Lower lobe of right lung (tissue), 2 donors: ENCODE measurements around the gene CD99. TPM values are rescaled to one million over a fixed set of nuclear protein-coding genes. Genes with fewer than 3 reads are reported as not detected.

Source experiments
- ATAC-seq, 2 donors: fragments of 200-7000 bp; cut with Tn5 transposase; one replicate each; pipeline ENCODE4 v1.9.1; 2020 to 2022; ENCODE audit warnings: mild to moderate bottlenecking in 2 of 2, moderate library complexity in 2 of 2
- DNase-seq: peaks from one replicate; pipeline ENCODE4 v3.0.0-alpha.2; 2020
- H3K27ac ChIP-seq: fragments of 200-600 bp; one replicate; pipeline ENCODE4 v1.8.0; 2022
- H3K27me3 ChIP-seq: fragments of 200-600 bp; one replicate; pipeline ENCODE4 v1.8.0; 2022; ENCODE audit warnings: low read depth
- H3K36me3 ChIP-seq: fragments of 200-600 bp; one replicate; pipeline ENCODE4 v1.8.0; 2022; ENCODE audit warnings: mild to moderate bottlenecking
- H3K4me1 ChIP-seq: fragments of 200-600 bp; one replicate; pipeline ENCODE4 v1.8.0; 2022
- H3K4me3 ChIP-seq: fragments of 200-600 bp; one replicate; pipeline ENCODE4 v1.8.0; 2022; ENCODE audit warnings: mild to moderate bottlenecking
- H3K9me3 ChIP-seq: fragments of 200-600 bp; one replicate; pipeline ENCODE4 v1.8.0; 2022
- CTCF ChIP-seq: fragments of 200-600 bp; IDR thresholded peaks from one replicate; pipeline ENCODE4 v1.8.0; 2022; ENCODE audit warnings: antibody characterized with exemption, mild to moderate bottlenecking
- intact Hi-C: fragments of 100-400 bp; cut with DNase I; formaldehyde crosslinking; loops from one replicate; pipeline ENCODE4 v1.11.0; 2022
- total RNA-seq: library from RNA; stranded (reverse); fragmentation: NEBNext Ultra II Directional; extraction: Animal tissue kit (Norgen Biotek cat#: 25700); gene quantifications from one replicate; pipeline ENCODE4 v1.2.1, GENCODE V29; 2021
- donor health status: DM: no; HTN: yes; CAD: no; lungs with severe emphysema.

The CD99 gene
- total RNA-seq, 1 donor from 2014 or later, result 249 TPM

- ATAC-seq (no peak), DNase-seq (no peak)
- peak overlapping the region; percentile 27 for H3K4me3 ChIP-seq
- H3K27me3 ChIP-seq, result no peaks in the 10 kb centered on the region
- H3K27ac ChIP-seq, result peak overlapping the region; percentile 76
- no peak for TF ChIP-seq CTCF
- no peaks in the 10 kb centered on the region for H3K9me3 ChIP-seq
- intact Hi-C loops, result no loop called here
- H3K4me1 ChIP-seq, result peaks cover 64% of the 10 kb centered on the region
- H3K36me3 ChIP-seq, result peaks cover 29% of the 10 kb centered on the region
These were observed 18.5 kb downstream of the CD99 start for GRCh38 chrX:2709556-2709955.

- intact Hi-C loops, result no loop called here
- Histone ChIP-seq H3K4me1 (peaks cover 58% of the 10 kb centered on the region), H3K27ac (peak overlapping the region; percentile 76), H3K36me3 (peaks cover 36% of the 10 kb centered on the region), H3K9me3 (no peaks in the 10 kb centered on the region), H3K27me3 (no peaks in the 10 kb centered on the region), H3K4me3 (peak overlapping the region; percentile 27)
- TF ChIP-seq CTCF, result no peak
- peak; percentile 52 to 62 for ATAC-seq
- DNase-seq, result no peak
These were observed 19.1 kb downstream of the CD99 start for GRCh38 chrX:2710041-2710840.

GRCh38 chrX:2711441-2711840 lies 20.3 kb downstream of the CD99 start:
- no peak for ATAC-seq
- peaks cover 46% of the 10 kb centered on the region for H3K4me1 ChIP-seq
- H3K9me3 ChIP-seq, result no peaks in the 10 kb centered on the region
- intact Hi-C loops, result no loop called here
- H3K27me3 ChIP-seq, result no peaks in the 10 kb centered on the region
- no peak for TF ChIP-seq CTCF
- H3K36me3 ChIP-seq, result peaks cover 48% of the 10 kb centered on the region
- H3K27ac ChIP-seq, result no peak overlapping the region
- DNase-seq, result no peak
- H3K4me3 ChIP-seq, result no peak overlapping the region

- no peak for TF ChIP-seq CTCF
- H3K9me3 ChIP-seq, result no peaks in the 10 kb centered on the region
- H3K27ac ChIP-seq, result no peak overlapping the region
- no peak overlapping the region for H3K4me3 ChIP-seq
- intact Hi-C loops, result no loop called here
- H3K36me3 ChIP-seq, result peaks cover 58% of the 10 kb centered on the region
- DNase-seq (no peak), ATAC-seq (no peak)
- peaks cover 36% of the 10 kb centered on the region for H3K4me1 ChIP-seq
- H3K27me3 ChIP-seq, result no peaks in the 10 kb centered on the region
These were observed 21.3 kb downstream of the CD99 start for GRCh38 chrX:2712428-2712827.

GRCh38 chrX:2712890-2713840 lies 22.1 kb downstream of the CD99 start:
- H3K36me3 ChIP-seq, result peaks cover 65% of the 10 kb centered on the region
- peaks cover 28% of the 10 kb centered on the region for H3K4me1 ChIP-seq
- no peak overlapping the region for H3K4me3 ChIP-seq
- ATAC-seq (no peak), DNase-seq (no peak)
- intact Hi-C loops, result no loop called here
- H3K27ac ChIP-seq, result no peak overlapping the region
- no peaks in the 10 kb centered on the region for H3K9me3 ChIP-seq
- TF ChIP-seq CTCF, result no peak
- no peaks in the 10 kb centered on the region for H3K27me3 ChIP-seq
